NOMO-1 (cell line): ENCODE results near the gene IL17C.

Experiments
- DNase-seq, 2 experiments: peaks; one replicate each; lab custom pipeline; 2025; ENCODE audit not compliant: unreplicated experiment in 2 of 2; lab: John Stamatoyannopoulos, UW

The IL17C gene

DNA sequence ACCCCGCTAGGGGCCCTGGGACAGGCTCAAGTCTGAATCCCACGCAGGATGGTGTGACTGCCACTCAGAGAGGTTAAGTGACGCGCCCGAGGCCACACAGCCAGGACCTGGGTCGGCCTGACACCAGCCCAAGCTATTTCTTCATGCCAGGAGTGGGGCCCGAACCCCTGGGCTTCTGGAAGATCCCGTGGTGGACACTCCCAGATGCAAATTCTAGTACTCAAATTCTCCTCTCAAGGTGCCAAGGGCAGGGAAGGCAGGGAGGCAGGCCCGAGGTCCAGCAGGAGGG lies 5.2 kb downstream of the IL17C start:
- no peak for DNase-seq

DNA sequence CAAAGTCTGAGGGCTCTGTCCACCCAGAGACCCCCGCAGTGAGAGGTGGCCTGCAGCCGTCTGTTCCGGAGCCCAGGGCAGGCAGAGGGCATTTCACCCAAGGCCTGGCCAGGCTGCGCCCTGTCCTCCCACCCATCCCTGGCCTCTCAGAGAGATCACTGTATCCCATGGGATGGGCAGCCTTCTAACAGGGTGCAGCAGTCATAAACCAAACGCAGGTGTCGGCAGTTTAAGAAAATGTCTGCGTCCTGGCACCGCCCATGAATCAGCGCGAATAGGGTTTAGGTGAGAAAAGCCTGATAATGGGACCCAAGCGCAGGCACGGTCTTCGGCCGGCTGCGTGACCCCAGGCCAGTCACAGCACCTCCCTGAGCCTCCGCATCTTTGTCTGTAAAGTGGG lies 7.1 kb downstream of the IL17C start:
- DNase-seq, result no peak

DNA sequence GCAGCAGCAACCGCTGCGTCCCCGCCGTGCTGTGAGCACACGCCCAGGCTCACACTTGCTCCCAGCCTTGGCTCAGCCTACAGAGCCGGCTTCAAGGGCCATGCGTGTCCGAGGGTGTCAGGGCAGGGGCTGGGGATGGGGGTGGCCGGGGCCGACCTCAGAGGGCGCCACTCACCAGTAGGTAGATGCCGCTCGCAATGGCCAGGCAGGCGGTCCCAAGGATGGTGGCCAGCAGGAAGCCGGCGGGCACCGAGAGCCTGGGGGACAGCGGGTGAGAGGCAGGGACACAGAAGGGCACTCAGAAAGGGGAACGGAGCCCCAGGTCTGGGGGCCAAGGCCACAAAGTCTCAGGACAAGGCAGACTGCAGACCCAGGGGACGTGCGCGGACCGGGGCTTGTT lies 7.6 kb downstream of the IL17C start:
- DNase-seq, result no peak

DNA sequence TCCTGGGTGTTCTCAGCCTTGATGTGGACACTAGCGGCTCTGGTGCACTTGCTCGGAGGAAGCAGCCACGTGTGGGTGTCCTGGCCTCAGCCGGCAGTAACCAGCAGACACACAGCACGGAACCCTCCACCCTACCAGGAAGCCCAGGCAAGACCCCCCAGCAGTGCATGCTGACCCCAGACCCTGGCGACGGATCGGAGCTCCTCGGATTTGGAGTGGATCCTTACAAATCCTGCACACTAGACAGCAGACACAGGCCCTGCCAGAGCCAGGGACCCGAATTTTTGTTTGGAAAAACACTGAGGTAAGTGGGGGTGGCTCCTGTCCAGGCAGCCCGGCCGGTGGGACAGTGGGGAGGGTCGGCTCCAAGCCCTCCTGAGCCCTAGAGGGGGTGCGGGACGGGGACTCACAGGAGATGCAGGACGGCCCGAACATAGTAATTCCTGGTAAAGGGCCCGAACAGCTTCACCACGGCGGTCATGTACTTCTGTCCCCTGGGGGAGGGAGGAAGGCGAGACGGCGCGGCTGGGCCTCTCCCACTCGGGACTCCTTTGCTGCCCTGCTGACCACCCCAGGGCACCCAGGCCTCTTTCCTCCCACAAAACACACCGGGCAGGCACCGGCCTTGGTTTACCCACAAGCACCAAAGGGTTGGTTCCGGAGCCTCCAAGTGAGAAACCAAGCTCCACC lies 8.1 kb downstream of the IL17C start:
- no peak for DNase-seq

DNA sequence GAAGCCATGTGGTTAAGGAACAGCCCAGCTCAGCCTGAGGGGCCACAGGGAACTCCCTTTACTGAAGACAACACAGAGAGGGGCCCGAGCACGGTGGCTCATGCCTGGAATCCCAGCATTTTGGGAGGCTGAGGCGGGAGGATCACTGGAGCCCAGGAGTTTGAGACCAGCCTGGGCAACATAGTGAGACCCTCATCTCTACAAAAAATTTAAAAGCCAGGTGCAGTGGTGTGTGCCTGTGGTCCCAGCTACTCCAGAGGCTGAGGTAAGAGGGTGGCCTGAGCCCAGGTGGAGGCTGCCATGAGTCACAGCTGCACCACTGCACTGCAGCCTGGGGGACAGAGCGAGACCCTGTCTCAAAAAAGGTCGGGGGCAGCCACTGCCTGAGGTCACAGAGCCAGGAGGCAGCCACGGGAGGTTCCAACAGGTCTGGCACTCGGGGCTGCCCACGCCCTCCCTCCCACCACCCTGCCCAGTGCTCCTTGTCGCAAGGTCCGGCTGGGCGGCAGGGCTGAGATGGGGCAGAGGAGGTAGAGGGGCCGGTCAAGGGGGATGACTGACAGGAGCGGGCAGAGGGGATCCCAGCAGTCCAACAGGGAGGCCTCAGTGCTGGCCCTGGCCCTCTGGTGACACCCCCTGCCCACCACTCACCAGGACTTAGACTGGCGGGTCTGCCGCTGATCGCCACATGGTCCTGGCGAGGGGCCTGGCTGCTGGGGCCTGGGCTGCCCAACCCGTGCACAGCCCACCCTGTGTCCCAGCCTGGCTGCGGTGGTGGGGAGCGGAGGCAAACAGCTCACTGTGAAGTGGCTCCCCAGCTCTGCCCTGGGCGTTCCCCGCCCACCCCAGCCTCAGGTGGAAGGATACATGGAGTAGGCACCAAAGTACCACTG lies 9.1 kb downstream of the IL17C start:
- DNase-seq, result no peak

DNA sequence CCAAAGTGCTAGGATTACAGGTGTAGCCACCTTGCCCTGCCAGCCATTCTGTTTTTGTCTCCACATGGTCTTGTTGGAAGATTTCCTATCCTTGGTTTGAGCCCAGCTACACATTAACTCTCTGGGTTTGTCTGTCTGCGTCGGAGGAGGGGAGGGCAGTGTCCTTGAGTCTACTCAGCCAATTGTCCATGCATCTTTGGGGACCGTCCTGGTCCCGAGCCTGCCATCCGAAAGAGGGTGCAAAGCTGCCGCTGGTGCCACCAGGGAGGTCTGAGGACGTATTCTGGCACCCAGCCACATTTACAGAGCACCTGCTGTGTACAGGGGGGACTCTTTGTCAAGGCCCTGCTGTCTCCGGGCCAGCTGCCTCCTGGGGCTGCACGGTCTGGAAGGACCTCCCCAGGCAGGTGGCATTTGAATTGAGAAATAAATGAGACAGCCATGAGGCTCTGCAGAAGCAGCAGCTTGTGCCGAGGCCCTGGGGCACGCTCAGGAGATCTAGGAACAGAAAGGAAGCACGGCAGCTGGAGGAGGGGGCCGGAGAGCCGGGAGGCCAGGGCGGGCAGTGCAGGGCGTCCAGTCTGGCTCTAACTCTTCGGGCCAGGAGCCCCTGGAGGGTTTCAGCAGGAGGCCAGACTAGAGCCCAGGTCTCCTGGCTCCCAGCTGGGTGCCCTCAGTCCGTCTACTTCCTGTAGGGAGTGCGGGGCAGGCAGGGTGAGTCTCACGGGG lies 11.0 kb downstream of the IL17C start:
- no peak for DNase-seq

DNA sequence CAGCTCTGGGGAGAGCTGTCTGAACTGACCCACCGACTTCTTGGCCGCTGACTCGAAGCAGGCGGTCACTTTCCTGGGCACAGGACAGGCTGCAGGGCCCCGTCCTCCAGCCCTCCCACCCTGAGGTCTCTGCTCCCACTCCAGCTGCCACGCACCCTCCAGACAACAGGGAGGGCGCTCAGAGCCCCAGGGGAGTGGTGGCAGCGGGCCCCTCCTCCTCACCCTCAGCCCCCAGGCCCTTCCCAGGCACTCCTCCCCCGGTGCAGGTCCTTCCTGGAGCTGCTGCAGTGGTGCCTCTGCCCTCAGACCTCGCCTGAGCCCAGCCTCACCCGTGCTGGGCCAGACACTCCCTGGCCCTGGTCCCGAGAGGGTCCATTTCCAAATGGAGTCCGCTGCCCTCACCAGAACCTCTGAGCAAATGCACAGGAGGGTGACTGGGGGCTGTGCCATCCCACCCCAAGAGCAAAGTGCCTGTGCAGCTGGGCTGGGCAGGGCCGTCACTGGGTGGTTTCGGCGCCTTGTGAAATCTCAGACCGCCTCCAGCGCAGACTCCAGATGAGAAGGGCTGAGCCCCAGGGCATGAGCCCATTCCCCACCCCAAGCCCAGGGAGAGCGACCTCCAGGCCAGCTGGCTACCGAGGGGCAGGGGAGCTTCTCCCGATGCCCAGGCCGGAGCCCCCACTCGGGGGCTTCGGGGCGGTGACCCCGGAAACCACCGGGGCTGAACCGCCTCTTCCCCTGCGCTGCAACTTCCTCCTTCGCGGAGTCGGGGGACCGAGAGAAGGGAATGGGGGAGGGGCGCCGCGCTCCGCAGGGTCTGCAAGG lies 11.8 kb downstream of the IL17C start:
- peak; percentile 58 to 59 for DNase-seq

DNA sequence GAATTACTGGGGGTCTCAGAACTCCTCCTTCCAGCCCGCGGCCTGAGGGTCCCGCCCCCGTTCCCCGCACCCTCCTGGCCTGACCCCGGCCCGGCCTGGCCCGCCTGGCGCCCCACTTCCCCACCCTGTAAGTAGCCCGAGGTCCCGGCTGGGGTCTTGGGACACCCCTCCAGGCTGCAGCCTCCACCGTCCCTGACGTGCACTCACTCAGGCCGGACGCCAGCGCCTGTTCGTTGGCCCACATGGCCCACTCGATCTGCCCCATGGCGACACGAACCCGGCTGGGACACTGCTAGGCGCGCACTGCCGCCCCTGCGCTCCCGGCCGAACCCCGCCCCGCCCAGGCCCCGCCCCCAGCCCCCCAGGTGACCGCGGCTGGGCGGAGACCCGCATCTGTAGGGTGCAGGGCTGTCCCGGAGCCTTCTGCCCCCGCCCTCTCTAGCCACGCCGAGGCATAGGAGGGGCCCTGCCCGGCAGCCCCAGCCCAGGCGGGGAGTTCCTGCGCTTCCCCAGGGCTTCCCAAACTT lies 12.4 kb downstream of the IL17C start, which contains the start of gene CYBA:
Gene CYBA, minus strand, starts transcription at position 305 of the 527 bp plus-strand sequence. Its CDS starts 40 bp downstream, at position 265.
- peak; percentile 80 to 85 for DNase-seq

DNA sequence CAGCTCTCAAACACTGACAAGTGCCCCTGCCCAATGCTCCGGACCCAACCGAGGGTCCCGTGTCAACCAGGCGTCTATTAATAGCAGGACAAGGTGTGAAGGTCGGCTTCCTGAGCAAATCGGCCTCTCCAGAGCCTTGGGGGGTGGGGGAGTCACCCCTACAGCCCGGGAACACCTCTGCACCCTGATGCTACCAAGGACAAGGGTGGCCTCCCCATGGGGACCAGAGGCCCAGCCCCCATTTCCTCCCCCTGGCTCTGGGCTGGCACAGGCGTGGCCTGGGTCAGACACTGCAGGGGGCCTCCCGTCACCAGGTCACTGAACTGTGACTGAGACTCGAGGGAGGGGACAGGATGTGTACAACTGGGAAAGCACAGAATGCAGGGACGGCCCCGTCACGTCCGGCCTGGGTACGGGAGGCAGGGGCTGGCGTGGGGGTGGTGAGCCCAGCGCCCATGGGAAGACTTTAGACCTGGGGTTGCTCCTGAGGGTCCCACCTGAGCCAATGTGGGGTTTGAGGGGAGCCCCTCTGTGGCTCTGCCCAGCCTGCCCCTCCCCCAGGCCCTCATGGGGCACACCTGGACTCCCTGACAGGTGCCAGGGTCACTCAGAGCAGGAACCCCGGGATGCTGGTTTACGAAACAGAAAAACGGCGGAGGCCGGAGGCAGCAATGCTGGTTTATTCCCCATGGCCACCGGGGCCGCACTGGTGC lies 13.1 kb downstream of the IL17C start:
- DNase-seq, result peak in 1 of 2 experiments; percentile 25

DNA sequence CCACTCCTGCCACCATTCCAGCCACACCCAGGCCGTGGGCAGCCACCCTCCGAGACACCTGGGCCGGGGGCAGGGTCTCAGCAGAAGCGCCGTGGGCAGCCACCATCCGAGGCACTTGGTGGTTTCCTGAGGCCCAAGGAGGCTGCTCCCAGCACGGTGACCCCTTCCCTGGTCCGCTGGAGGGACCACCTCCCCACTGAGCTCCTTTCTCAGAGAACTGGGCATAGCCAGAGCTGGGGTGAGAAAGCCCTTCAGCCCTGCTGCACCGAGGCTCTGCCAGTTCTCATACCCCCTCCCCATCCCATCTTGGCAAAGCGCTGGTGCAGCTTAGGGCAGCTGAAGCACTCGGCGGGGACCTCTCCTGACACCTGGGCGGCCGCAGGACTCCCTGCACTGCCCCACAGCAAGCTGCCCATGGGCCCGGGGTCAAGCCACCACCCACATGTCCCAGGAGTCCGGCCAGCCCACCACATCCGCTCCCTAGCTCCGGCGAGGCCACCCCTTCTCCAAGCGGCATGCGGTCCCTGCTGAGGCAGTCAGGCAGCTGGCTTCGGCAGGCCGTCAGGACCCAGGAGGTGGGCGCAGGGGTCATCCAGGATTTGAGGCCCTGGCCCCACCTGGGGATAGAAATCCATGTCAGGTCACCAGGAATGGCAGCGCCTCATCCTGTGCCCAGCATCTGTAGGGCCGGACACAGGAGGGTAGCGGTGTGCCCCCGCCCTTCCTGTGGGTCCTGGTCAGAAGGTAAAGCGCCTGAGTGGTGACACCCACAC lies 13.8 kb downstream of the IL17C start:
- DNase-seq, result no peak

DNA sequence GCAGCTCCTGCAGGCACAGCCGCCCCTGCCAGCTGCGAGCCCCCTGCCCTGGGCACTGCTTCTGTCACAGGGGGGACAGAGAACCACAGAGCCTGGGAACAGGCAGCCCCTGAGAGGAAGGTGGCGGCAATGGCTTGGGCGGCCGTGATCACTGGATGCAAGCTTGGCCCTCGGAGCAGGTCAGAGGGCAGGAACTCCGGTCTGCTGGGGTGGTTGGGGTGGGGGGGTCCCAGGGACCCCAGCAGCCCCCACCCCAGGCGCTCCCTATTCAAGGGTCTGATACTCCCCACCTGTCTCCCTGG lies 14.3 kb downstream of the IL17C start:
- DNase-seq, result no peak

DNA sequence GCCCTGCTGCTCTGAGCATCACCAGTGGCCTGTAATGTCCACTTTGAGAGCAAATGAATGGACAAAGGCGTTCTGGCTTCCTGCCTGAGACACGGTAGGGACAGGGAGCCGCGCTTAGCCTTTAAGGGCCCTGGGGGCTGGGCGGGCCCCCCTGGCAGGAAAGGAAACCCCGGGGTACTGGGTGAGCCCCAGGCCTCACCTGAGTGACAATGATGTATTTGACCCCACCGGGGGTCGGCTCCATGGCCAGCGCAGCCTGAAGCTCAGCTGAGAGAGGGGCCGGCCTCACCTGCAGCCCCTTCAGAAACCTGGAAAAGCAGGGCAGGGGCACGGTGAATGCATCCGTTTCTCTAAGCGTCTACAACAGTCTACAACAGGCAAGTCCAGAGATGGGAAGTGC lies 14.7 kb downstream of the IL17C start:
- no peak for DNase-seq

DNA sequence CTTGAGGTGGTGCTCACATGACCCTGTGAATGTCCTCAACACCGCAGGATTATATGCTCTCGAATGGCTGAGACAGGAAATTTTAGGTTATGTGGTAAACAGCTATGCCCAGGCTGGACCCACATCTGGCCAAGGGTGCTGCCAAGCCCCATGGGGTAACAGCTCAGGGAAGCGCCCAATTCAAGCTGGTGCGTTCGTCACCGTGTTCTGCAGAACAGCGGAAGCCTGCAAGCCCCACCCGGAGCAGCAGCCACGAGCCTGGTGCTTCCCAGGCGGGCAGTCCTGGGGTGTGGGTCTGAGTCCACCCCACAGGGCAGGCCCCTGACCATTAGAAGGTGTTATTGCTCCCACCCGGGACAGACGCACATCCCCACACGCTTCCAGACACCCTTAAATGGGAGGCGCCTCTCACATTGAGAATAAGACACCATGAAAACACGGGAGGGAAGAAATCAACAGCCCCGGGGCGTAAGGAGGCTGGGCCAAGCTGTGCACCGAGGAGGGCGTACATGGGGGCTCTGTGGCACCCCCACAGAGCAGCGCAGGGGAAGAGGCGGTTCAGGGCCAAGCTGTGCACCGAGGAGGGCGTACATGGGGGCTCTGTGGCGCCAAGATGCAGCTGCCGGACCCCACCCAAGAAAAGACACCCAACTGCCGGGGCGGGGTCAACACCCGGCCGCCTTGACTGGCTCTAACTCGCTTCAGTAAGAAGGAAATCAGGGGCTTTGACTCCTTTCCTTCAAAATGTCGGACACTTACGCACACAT lies 15.4 kb downstream of the IL17C start:
- DNase-seq, result no peak

DNA sequence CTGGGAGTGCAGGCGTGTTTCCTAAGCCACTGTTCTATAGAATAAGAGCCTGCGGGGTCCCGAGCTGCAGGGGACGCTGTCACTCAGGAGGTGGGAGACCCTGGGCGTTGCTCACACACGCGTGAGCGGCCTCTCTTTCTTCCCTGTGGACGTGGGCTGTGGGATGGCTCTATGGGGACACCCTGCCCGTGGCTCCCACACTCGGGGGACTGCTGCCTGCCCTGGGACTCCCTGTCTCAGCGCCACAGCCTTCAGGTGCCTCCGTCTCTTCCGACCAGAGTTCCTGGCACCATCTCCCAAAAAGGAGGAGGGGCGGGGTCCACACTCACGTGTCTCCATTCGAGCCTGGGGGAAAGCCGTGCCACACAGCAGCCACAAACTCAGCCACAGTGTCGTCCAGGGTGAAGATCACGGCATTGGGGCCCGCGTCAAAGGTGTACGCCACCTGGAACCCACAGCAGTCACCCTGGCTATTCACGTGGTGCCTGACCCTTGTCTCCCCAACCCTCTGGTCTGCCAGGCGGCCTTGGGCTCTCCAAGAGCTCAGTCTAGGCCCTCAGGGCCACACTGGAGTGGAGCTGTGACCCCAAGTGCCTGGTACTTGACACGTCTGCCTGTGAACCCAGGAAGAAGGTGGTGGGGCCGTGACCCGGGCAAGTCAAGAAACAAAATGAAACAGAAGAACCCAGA lies 16.1 kb downstream of the IL17C start:
- no peak for DNase-seq

DNA sequence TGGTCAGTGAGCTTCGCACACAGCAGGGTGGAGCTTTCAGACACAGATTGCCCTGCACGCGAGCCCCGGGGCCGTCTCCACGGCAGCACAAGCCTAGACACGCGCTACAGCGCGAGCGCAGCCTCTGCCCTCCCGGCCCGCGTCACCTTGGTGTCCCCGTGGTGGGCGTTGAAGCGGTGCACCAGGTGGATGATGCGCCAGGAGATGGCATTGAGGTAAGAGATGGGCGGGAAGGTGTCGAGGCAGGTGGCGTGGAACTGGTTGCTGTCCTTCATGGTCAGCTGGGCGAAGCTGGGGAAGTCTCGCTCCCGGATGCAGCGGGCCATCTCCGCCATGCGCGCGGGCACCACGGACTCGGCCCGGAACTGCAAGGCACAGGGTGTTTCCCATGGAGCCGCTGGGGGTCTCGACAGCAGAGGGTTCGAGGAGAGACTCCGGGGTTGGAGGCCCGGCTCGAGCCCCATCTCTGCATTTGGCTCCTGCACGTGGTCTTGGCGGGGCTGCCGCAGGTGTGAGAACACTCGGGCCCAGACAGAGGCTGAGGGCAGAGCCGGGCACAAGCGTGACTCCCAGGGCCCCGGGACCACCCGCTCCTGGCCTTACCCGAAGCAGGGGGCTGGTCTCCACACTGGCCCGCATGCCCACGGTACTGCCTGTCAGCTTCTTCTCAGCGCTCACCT lies 16.8 kb downstream of the IL17C start:
- DNase-seq, result no peak

DNA sequence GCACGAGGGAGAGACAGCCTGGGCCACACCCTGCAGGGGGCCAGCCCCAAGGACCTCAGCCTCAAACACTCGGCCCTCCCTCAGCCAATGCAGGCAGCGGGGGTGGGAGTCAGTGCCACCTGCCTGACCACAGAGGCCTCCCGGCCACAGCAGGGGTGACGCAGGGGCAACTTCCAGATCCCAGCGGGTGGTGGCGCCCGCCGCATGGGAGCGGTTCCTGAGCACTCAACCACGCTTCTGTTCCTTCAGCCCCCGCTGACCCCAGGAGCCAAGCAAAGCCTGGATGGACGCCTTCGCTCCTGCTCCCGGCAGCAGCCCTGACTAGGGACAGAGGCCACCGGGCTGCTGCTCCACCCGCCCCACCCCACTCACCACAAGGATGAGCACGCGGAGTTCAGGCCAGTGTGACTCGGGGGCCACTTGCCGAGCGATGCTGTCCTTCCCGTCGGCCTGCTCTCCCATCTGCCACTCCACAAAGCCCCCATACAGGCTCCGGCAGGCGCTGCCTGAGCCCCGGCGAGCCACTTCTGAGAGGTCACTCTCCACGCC lies 17.4 kb downstream of the IL17C start:
- no peak for DNase-seq

DNA sequence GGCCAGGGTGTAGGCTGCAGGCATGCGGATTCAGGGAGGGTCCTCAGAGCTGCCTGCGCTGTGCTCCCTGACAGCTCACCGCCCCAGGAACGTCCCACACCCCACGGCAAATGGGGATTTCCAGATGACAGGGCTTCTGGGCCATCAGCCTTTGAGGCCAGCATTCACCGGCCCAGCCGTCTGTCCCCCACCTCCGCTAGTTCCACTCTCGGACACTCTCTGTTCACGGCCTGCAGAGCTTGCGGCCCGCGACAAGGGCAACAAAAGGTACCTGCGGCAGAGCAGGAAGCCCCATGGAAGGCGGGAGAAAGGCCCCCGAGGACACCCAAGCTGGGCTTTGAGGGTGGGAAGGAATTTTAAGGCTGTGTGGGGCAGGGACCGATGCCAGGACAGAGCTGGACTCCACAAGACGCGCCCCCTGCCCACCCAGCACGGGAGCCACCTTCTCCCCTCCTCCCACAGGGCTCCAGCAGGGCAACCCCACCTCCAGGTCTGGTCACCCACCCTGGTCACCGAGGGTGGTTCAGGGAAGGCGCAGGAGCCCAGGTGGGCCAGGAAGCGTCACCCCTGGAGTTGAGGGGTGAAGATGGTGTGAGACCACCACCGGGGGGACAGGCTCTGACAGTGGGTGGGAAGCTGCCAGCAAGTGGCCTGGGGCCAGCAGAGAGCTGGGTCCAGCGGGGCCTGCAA lies 18.1 kb downstream of the IL17C start:
- no peak for DNase-seq
